ENCODE measurements around the gene SEMA6B.
"Not testable (repeated sequence)": the region's sequence is repeated elsewhere in the genome, so short reads cannot be mapped to it uniquely, and the experiment has no call there.

Gene SEMA6B

DNA sequence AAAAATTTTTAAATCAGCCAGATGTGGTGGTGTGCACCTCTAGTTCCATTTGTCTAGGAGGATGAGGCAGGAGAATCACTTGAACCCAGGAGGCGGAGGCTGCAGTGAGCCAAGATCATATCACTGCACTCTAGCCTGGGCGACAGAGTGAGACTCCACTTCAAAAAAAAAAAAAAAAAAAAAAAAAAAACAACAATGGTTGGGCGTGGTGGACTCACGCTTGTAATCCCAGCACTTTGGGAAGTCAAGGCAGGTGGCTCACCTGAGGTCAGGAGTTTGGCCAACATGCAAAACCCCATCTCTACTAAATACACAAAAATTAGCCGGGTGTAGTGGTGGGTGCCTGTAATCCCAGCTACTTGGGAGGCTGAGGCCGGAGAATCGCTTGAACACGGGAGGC lies 32.1 kb downstream of the SEMA6B start:
- not testable (repeated sequence) for DNase-seq (ENCODE audit: low read depth in 1 of 2, low spot score in 1 of 2)

DNA sequence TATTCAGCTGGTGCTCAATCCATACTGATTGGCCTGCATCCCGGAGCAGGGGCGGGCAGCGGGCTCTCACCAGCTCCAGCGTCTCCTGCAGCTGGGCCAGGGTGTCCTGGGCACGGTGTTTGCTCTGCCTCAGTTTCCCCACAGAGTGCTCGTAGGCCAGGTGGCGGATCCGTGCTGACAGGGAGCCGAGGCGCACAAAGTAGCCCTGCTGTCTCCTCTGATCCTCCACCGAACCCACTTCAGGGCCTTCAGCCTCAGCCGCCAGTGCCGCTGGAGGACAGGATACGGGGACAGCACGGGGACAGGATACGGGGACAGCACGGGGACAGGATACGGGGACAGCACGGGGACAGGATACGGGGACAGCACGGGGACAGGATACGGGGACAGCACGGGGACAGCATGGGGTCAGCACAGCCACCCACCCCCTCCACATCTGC lies 33.9 kb downstream of the SEMA6B start:
- no peak for DNase-seq (ENCODE audit: low read depth in 1 of 2, low spot score in 1 of 2)

DNA sequence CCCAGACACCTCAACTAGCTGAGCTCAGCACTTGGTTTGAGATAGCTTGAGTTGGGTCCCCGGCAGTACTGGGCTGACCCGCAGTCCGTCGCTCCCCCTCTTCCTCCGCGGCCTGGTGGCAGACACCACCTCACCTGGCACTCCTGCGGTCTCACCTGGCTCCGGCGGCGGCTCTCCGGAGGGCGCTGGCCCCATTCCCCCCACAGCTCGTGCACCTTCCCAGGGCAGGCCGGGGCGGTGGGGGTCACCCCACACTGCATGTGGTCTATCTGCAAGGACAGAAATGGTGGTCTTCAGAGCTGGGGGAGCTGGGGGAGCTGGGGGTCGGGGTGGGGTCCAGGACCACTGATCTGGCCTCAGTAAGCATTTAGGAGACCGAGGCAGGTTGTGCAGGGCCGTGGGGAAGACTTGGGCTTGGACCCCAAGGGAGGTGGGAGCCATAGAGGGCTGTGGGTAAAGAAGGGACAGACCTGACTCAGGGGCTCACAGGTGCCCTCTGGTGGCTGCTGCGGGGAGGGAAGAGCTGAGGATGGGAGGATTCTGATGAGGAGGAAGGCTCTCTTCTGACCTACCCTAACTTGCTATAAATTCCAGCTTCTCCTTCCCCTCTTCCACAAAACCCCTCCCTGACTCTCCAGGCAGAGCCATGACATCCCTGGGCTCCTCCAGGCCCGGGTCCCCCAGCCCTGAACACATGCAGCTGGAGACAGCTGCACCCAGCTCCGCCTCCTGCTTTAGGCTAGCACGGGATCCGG lies 34.5 kb downstream of the SEMA6B start:
- DNase-seq (ENCODE audit: low read depth in 1 of 2, low spot score in 1 of 2) = peak; percentile 27 to 57

DNA sequence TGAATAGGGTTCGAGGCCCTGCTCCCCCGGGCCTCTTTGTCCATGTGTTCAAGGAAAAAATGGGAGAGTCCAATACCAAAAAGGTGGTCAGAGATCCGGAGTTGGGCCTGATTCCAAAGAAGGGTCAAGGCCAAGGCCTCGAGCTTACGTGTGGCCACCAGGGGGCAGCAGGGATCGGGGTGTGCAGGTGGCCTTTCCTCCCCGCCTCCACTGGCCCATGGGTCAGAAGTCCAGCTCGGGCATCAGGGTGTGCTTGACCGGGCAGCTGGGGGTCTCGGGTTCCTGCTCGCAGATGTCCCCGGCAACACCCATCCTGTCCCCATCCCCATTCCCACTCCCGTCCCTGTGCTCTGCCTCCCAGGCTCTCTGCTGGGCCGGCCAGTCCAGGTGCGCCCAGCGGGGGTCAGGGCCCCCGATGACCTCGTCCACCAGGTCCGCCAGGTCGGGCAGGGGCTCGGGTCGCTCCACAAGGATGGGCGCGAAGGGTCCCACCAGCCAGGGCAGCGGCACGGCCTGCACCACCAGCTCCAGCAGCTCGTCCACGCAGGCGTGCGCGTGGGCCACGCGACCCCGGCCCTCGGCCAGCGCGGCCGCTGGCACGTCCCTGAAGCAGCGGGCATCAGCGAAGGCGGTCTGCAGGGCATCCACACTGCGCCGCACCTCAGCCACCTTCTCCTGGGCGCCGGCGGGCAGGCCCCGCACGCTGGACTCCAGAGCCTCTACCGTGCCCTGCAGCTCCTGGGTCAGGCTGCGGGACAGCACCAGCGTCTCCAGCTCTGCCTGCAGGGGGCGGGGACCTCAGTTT lies 36.0 kb downstream of the SEMA6B start:
- peak in 1 of 2 donors; percentile 9 for DNase-seq (ENCODE audit: low read depth in 1 of 2, low spot score in 1 of 2)

DNA sequence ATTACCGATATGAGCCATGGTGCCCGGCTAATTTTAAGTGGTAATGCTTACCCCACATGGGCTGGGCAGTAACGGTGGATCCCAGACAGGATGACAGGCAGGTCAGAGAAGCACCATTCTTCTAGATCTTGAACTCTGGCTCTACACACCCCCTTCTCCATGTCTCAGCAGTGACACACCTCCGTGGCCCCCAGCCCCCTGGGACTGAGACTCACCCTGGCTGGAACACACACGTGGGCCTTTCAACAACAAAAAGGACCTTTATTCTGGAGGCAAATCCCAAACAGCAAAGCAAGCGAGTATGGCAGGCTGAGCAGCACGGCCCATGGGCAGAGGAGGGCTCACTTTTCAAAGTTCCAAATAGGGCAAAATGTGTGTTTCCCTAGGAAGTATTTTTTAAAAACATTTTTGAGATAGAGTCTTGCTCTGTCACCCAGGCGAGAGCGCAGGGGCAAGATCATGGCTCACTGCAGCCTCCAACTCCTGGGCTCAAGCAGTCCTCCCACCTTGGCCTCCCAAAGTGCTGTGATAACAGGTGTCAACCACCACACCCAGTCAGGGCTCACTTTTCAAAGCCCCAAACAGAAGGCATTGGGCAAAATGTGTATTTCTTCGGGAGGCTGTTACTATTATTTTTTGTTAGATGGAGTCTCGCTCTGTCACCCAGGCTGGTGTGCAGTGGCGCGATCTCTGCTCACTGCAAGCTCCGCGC lies 37.0 kb downstream of the SEMA6B start:
- no peak for DNase-seq (ENCODE audit: low read depth in 1 of 2, low spot score in 1 of 2)

DNA sequence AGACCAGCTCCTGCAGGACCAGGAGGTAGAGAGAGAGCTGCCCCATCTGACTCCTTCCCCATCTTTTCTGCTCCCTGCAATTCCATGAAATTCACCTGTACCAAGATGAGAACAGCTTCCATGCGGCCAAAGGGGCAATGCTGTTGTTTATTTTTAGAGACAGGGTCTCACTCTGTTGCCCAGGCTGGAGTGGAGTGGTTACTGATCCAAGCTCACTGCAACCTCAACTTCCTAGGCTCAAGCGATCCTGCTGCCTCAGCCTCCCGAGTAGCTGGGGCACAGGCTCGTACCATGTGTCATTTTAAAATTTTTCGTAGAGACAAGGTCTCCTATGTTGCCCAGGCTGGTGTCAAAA lies 37.6 kb downstream of the SEMA6B start:
- DNase-seq (ENCODE audit: low read depth in 1 of 2, low spot score in 1 of 2) = no peak

DNA sequence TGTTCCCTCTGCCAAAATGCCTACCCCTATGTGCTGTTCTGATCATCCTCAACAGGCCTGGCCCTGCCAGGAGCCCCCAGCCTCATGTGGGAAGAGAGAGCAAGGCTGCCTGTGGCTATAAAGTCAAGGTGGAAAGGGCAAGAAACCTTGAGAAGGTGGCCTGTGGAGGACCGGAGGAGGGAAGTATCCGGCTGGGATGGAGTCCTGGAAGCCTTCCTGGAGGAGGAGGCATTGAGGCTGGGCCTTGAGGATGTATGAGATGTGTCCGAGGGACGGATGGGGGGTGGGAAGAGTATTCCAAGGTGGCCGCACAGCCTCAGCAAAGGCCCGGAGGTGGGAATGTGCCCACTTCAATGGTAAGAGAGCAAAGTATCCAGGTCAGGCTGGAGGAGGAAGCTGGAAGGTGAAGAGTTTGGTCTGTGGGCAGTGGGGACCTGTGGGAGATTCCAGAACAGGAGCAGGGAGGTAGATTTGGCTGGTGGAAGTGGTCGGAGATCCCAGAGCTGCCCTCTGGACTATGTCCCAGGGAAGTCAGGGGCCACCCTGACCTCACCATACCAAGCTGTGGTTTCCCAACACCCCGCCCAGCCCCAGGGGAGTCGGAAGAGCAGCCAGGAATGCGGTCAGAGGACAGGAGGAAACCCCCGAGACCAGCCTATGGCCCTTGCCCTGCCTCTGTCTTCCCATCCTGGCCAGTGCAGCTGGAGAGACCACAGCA lies 38.2 kb downstream of the SEMA6B start:
- no peak for DNase-seq (ENCODE audit: low read depth in 1 of 2, low spot score in 1 of 2)

DNA sequence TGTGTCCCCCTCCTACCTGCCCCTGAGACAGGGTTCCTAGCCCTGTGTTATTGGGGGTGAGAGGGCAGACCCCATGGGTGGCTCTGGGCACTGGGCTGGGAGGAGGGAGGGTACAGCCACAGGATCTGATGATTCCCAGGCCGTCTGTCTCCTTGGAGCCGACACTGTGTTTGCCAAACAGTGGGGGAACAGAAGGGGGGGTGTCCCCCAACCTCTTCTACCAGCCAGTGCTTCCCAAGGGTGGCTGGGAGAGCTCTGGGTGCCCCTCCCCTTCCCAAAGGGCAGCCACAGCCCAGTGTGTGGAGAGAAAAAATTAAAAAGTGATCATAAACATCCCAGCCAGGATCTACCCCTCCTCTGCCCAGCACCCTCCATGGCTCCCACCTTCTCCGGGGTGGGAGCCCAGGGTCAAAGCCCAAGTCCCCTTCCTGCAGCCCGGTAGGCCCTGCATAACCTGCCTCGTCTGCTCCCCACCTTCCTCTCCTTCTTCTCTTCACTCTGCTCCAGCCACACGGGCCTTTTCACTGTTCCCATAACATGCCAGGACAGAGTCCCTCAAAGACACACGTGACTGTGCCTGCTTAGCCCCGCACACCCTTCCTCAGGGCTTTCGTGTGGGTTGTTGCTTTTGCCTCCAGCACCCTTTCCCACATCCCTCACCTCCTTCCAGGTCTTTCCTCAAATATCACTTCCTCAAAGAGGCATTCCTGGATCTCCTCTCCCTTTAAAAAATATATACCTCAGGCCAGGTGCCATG lies 39.8 kb downstream of the SEMA6B start:
- DNase-seq (ENCODE audit: low read depth in 1 of 2, low spot score in 1 of 2) = no peak

DNA sequence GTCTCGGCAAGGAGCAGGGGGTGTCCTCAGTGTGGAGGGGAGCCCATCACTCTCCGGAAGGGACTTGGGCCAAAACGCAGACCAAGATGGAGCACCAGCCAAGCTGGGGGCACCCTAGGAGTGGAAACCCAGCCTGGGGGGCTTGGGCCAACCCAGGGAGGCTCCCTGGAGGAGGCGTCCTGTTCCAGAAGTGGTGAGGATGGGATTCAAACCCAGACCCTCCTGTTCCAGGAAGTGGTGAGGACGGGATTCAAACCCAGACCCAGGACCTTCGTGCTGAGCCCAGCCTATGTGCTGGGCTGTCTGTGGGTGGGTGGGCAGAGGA lies 40.4 kb downstream of the SEMA6B start:
- no peak for DNase-seq (ENCODE audit: low read depth in 1 of 2, low spot score in 1 of 2)

DNA sequence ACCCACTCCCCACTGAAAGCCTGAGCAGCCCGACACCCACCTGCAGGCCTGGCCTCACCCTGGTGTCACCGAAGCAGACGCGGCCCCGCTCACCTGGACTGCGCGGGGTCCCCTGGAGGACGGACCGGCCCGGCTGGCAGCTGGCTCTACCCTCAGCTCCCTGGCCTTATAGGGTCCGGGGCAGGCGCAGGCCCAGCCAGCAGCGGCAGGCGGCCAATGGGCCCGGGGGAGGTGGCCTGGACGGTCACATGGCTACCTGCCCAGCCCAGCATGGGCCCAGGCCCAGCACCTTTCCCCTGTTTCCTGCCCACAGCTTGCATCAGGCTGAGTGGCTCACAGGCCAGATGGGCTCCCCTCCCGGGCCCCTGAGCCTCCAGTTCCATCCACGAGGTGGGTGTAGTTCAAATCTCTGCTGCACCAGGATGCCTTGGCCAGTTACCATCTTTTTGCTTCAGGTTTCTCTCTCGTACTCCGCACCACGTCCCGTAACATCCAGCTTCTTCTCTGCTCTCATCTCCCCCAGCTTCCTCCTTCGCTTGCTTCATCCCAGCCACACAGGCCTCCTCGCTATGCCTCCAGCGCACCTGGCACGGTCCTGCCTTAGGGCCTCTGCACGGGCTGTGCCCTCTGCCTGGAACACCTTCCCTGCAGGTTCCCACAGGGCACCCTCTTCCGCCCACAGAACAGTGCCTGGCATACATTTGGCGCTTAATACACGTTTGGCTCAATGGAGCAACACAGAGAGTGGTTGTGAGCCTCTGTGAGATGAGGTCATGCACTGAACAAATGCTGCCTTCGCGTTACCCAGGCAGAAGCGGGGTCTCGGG lies 40.9 kb downstream of the SEMA6B start, which contains the start of gene PLIN4:
Gene PLIN4 (minus strand): TSS at position 142 of the 827 bp plus-strand sequence. CDS start 214 bp downstream, outside the sequence.
- DNase-seq (ENCODE audit: low read depth in 1 of 2, low spot score in 1 of 2) = no peak

DNA sequence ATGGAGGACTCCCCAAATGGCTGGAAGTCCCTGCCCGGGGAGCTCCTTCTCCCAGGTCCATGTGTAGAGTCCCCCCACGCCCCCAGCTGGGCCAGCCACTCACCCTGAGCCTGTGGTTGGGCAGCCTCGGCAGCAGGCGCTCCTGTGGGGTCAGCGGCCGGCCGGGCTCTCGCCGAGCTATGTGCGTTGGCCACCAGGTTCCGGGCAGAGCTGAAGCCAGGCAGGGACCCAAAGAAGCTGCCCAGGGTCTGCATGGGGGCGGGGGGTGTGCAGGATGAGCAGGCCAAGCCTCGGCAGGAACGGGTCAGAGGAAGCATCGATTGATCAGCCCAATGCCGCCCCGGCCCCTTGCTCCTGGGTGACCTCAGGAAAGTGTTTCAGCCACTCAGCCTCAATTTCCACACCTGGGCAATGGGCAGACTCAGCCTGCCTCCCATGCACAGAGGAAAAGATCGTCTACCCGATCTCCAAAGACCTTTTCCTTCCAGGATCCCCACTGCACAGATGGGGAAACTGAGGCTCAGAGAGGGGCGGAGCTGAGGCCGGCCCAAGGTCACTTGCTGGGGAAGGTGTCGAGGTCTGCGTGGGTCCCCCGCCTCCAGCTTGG lies 41.9 kb downstream of the SEMA6B start:
- DNase-seq (ENCODE audit: low read depth in 1 of 2, low spot score in 1 of 2) = no peak

DNA sequence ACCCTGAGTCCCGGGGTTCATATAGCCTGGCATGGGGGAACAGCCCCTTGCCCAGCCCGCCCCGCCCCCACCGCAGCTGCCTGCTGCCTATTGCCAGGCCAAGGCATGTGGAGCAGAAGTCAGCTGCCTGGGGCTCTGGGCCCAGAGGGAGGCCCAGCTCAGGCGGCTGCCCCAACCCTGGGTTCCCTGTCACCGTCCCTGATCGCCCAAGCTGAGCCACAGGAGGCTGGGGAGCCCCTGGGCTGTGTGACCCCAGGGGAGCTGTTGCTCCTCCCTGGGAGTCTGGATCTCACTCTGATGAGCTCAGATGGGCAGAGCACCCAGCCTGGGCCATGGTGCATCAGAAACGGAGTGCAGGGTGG lies 42.6 kb downstream of the SEMA6B start:
- no peak for DNase-seq (ENCODE audit: low read depth in 1 of 2, low spot score in 1 of 2)

DNA sequence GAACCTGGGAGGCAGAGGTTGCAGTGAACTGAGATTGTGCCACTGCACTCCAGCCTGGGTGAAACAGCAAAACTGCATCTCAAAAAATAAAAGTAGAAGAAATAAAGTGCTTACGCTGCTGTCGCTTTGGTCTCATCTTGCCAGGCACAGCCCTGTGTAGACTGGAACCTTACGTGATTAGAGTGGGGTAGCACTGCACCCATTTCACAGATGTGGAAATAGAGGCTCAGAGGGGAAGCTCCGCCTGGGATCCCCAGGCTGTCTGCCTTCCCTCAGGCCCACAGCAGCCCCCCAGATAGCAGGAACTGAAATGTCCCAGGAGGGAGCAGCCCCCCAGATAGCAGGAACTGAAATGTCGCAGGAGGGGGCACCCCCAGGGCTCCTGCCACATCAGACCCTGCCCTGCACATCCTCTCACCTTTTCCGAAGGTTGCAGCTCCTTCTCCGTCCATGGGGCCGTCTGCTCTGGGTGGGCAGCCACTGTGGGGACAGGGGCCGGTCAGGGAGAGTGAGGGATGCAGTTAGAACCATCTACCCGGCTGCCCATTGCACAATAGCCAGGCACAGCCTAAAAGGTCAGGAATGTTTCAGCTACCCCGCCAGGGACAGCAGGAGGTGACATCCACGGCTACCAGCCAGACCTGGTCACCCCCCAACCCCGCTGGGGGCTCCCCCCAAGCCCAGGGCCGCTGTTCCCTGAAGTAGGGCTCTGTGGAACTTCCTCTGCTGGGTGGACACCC lies 43.1 kb downstream of the SEMA6B start:
- DNase-seq (ENCODE audit: low read depth in 1 of 2, low spot score in 1 of 2) = no peak

DNA sequence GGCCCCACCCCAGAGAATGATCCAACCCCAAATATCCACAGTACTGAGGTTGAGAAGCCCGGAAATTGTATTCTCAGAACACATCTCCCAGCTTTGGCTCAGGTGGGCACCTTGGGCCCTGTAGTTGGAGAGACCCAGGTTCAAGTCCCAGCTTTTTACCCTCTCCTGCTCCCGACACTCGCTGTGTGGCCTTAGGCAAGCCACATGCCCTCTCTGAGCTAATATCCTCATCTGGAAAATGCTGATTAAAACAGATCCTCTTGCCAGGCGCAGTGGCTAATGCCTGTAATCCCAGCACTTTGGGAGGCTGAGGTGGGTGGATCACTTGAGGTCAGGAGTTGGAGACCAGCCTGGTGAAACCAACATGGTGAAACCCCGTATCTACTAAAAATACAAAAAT lies 43.8 kb downstream of the SEMA6B start:
- DNase-seq (ENCODE audit: low read depth in 1 of 2, low spot score in 1 of 2) = no peak

DNA sequence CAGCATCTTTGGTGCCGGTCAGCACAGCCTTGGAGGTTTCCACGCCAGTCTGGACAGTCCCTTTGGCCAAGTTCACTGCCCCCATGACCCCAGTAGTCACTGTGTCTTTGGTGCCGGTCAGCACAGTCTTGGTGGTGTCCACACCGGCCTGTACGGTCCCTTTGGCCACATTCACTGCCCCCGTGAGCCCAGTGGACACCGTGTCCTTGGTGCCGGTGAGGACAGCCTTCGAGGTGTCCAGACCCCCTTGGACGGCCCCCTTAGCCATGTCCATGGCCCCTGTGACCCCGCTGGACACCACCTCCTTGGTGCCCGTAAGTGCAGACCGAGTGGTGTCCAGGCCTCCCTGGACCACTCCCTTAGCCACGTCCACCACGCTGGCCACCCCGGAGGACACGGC lies 46.2 kb downstream of the SEMA6B start:
- no peak for DNase-seq (ENCODE audit: low read depth in 1 of 2, low spot score in 1 of 2)

DNA sequence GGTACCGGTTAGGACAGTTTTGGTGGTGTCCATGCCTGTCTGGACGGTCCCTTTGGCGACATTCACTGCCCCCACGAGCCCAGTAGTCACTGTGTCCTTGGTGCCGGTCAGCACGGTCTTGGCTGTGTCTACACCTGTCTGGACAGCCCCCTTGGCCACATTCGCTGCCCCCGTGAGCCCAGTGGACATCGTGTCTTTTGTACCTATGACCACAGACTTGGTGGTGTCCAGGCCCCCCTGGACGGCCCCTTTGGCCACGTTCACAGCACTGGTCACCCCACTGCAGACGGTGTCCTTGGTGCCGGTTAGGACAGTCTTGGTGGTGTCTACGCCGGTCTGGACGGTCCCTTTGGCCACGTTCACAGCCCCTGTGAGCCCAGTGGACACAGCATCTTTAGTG lies 47.4 kb downstream of the SEMA6B start:
- DNase-seq (ENCODE audit: low read depth in 1 of 2, low spot score in 1 of 2) = no peak

DNA sequence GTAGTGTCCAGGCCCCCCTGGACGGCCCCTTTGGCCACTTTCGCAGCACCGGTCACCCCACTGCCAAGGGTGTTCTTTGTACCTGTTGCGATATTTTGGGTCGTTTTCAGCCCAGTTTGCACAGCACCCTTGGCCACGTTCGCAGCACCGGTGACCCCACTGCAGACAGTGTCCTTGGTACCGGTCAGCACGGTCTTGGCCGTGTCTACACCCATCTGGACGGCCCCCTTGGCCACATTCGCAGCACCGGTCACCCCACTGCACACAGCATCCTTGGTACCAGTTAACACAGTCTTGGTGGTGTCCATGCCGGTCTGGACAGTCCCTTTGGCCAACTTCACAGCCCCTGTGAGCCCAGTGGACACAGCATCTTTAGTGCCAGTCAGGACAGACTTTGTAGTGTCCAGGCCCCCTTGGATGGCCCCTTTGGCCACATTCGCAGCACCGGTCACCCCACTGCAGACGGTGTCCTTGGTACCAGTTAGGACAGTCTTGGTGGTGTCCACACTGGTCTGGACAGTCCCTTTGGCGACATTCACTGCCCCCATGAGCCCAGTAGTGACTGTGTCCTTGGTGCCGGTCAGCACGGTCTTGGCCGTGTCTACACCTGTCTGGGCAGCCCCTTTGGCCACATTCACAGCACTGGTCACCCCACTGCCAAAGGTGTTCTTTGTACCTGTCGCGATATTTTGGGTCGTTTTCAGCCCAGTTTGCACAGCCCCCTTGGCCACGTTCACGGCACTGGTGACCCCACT lies 48.0 kb downstream of the SEMA6B start:
- no peak for DNase-seq (ENCODE audit: low read depth in 1 of 2, low spot score in 1 of 2)
